IPS-18c (cell line): Measurements from ENCODE around the gene NTRK3.

Experiments
- H3K4me3 ChIP-seq: 2 replicates; pipeline ENCODE4 v1.7.0; 2013; ENCODE audit warnings: low read depth, mild to moderate bottlenecking, low read length, moderate library complexity; ENCODE audit not compliant: insufficient read depth
- H3K9me3 ChIP-seq: one replicate; pipeline ENCODE4 v1.6.1; 2013; ENCODE audit warnings: mild to moderate bottlenecking, low read length, moderate library complexity; ENCODE audit not compliant: control insufficient read depth, insufficient read depth

The NTRK3 gene

GRCh38 chr15:88215066-88215648 lies 41.4 kb downstream of the NTRK3 start:
- Histone ChIP-seq H3K9me3 (peaks cover 3% of the 10 kb centered on the region), H3K4me3 (no peak overlapping the region)

GRCh38 chr15:88209111-88209510 lies 47.4 kb downstream of the NTRK3 start:
- Histone ChIP-seq H3K4me3 (no peak overlapping the region), H3K9me3 (no peaks in the 10 kb centered on the region)

GRCh38 chr15:88208396-88208795 lies 48.1 kb downstream of the NTRK3 start:
- Histone ChIP-seq H3K9me3 (no peaks in the 10 kb centered on the region), H3K4me3 (no peak overlapping the region)

- Histone ChIP-seq H3K9me3 (no peaks in the 10 kb centered on the region), H3K4me3 (no peak overlapping the region)
Measured at GRCh38 chr15:88207565-88207964, 49.0 kb downstream of the NTRK3 start.

GRCh38 chr15:88204584-88204983 lies 52.0 kb downstream of the NTRK3 start:
- no peaks in the 10 kb centered on the region for H3K9me3 ChIP-seq
- no peak overlapping the region for H3K4me3 ChIP-seq

- no peaks in the 10 kb centered on the region for H3K9me3 ChIP-seq
- H3K4me3 ChIP-seq, result no peak overlapping the region
Measured at GRCh38 chr15:88202231-88202630, 54.3 kb downstream of the NTRK3 start.

- Histone ChIP-seq H3K9me3 (no peaks in the 10 kb centered on the region), H3K4me3 (no peak overlapping the region)
Measured at GRCh38 chr15:88201207-88201606, 55.3 kb downstream of the NTRK3 start.

- no peak overlapping the region for H3K4me3 ChIP-seq
- no peaks in the 10 kb centered on the region for H3K9me3 ChIP-seq
Measured at GRCh38 chr15:88196961-88197360, 59.6 kb downstream of the NTRK3 start.

GRCh38 chr15:88194162-88194561 lies 62.4 kb downstream of the NTRK3 start:
- Histone ChIP-seq H3K9me3 (no peaks in the 10 kb centered on the region), H3K4me3 (no peak overlapping the region)

GRCh38 chr15:88193415-88193814 lies 63.1 kb downstream of the NTRK3 start:
- H3K4me3 ChIP-seq, result no peak overlapping the region
- H3K9me3 ChIP-seq, result no peaks in the 10 kb centered on the region

- Histone ChIP-seq H3K4me3 (no peak overlapping the region), H3K9me3 (no peaks in the 10 kb centered on the region)
Measured at GRCh38 chr15:88191812-88192165, 64.8 kb downstream of the NTRK3 start.

GRCh38 chr15:88190232-88190631 lies 66.3 kb downstream of the NTRK3 start:
- Histone ChIP-seq H3K9me3 (no peaks in the 10 kb centered on the region), H3K4me3 (no peak overlapping the region)

GRCh38 chr15:88188300-88188699 lies 68.2 kb downstream of the NTRK3 start:
- H3K4me3 ChIP-seq, result no peak overlapping the region
- no peaks in the 10 kb centered on the region for H3K9me3 ChIP-seq

GRCh38 chr15:88187195-88187594 lies 69.3 kb downstream of the NTRK3 start:
- H3K4me3 ChIP-seq, result no peak overlapping the region
- H3K9me3 ChIP-seq, result no peaks in the 10 kb centered on the region

- Histone ChIP-seq H3K9me3 (no peaks in the 10 kb centered on the region), H3K4me3 (no peak overlapping the region)
Measured at GRCh38 chr15:88185584-88185983, 71.0 kb downstream of the NTRK3 start.

GRCh38 chr15:88181613-88182012 lies 74.9 kb downstream of the NTRK3 start:
- H3K4me3 ChIP-seq, result no peak overlapping the region
- no peaks in the 10 kb centered on the region for H3K9me3 ChIP-seq

GRCh38 chr15:88179562-88179961 lies 77.0 kb downstream of the NTRK3 start:
- H3K9me3 ChIP-seq, result no peaks in the 10 kb centered on the region
- no peak overlapping the region for H3K4me3 ChIP-seq

GRCh38 chr15:88178631-88179030 lies 77.9 kb downstream of the NTRK3 start:
- Histone ChIP-seq H3K4me3 (no peak overlapping the region), H3K9me3 (no peaks in the 10 kb centered on the region)

- Histone ChIP-seq H3K9me3 (no peaks in the 10 kb centered on the region), H3K4me3 (no peak overlapping the region)
Measured at GRCh38 chr15:88177451-88177850, 79.1 kb downstream of the NTRK3 start.
